Measurements from ENCODE around the gene EEF1A2.

EEF1A2 gene

DNA sequence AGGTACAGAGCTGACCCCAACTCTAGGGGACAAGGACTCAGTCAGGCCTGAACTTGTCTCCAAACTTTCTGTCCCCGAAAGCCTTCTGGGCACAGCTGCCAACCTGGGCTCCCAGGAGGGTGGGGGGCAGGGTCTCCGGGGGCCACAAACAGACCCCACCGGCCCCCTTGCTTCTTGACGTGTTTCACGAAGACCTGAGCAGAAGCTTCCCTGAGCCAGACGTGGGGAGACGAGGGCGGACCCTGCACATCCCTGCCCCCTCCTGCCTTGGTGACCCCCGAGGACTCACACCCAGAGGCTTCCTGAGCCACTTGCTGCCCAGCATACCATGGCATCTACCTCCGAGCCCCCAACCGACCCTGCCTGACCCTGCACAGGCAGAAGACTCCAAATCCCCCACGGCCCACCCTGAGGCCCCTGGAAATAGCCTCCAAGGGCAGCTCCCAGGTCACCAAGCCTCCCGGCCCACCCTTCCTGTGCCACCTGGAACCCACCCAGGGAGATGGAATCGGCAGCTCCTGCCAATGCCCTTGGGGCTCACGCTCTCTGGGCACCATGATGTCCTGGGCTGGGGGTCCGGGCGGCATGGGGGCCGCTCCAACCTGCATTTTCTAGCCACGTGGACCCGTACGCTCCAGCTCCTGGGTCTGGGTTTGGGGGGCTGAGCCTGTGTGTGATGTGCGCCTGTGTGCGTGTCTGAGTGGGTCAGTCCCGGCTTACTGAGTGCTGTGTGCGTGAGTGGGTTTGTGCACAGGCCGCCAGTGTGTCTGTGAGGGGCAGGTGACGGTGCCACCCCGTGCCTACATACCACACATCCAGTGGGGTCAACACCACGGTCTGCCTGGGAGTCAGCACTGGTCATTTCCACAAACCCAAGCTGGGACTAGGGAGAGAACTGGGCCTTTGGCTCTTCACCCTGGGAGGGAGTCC is 40.8 kb upstream of the EEF1A2 start:
- H3K27ac Mint-ChIP-seq = peak overlapping the region; percentile 51
- H3K4me3 Mint-ChIP-seq = no peak overlapping the region
- H3K27me3 Mint-ChIP-seq = no peaks in the 10 kb centered on the region
- H3K36me3 Mint-ChIP-seq = no peaks in the 10 kb centered on the region
- peaks cover 3% of the 10 kb centered on the region for H3K4me1 Mint-ChIP-seq
- no peaks in the 10 kb centered on the region for H3K9me3 Mint-ChIP-seq

DNA sequence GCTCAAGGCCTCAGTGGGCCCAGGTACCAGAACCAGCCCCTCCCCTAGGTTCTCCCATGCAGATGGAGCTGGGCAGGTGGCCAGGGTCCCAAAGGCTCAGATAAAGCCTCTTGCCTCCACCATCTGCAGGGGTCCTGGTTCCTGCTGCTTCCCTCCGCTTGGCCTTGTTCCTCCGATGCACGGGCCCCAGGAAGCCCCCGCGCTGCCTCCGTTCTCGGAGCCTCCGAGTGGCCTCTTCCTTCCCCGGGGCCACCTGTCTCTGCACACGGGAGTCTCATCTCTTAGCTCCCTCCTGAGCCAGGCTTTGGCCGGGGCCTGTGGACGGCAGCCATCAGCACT is 40.2 kb upstream of the EEF1A2 start:
- no peak overlapping the region for H3K4me3 Mint-ChIP-seq
- peaks cover 3% of the 10 kb centered on the region for H3K4me1 Mint-ChIP-seq
- no peaks in the 10 kb centered on the region for H3K36me3 Mint-ChIP-seq

DNA sequence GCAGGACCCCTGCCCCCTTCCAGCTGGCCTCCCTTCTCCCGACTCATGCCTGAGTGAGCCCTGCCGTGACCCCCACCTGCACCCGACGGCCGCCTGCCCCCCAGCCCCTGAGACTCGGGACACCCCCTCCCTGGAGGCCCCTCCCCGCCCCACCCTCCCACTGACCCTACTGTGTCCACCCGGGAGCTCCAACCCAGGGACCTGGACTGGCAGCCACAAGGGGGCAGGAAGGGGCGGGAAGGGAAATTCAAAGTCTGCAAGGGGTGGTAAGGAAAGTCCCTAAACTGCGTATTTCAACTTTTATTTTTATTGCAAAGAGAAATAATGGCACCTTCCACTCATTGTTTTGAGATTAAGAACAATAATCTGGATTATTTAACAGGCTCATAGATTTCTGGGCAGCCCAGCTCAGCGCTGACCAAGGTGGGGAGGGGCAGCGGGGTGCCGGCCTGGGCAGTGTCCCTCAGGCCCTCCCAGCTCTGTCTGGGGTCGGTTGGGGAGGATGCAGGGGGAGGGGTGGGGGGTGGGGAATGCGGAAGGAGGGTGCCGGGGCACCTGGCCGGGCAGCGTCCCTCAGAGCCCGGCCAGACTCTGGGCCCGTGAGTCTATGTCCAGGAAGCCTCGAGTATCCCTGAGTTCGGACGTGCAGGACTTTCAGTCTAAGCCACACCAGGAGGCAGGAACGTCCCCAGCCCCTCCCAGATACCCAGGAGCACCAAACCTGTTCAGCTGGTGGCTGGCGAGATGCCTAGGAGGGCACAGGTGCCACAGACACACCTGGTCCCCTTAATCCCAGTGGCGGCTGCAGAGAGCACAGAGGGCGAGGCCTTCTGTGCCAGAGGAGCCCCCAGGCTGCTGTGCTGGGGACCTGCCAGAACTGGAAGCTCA is 39.6 kb upstream of the EEF1A2 start:
- Mint-ChIP-seq H3K27ac (peak overlapping the region; percentile 89), H3K27me3 (no peaks in the 10 kb centered on the region), H3K4me1 (peaks cover 3% of the 10 kb centered on the region), H3K36me3 (no peaks in the 10 kb centered on the region), H3K9me3 (no peaks in the 10 kb centered on the region), H3K4me3 (peak overlapping the region; percentile 83)

More for the DNA sequence above, 40.2 kb upstream of the EEF1A2 start:
- no peaks in the 10 kb centered on the region for H3K9me3 Mint-ChIP-seq
- no peaks in the 10 kb centered on the region for H3K27me3 Mint-ChIP-seq
- no peak overlapping the region for H3K27ac Mint-ChIP-seq

DNA sequence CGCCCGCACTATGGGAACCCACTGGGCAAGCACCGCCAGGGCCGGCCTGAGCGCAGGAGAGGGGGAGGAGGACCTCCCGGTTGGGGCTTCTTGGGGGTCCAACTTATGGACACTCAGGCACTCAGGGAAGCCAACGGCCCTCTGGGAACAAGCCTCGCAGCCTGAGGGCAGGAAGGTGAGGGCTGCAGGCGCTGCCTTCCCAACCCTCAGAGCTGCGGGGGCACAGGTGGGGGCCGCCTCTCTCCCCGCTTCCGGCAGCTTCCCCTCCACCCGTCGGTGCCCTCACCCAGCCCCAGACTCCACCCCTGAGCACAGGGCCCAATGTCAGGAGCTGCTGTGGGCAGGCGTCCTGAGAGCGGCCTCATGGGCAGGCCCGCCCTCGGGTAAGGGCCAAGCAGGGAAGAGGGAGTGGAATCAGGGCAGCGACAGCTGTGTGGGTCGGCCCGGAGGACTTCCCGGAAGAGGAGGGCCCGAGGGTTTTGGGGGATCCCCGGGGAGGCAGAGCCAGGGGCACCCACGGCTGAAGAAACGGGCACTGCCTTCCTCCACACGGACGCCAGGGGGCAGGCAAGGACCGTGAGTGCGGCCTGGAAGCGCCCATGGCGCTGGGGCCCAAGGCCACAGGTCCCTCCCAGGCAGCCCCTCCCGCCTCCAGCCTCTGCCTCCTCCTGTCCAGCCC is 38.8 kb upstream of the EEF1A2 start:
- H3K4me1 Mint-ChIP-seq = peaks cover 3% of the 10 kb centered on the region
- H3K27ac Mint-ChIP-seq = peak overlapping the region; percentile 89
- H3K36me3 Mint-ChIP-seq = no peaks in the 10 kb centered on the region
- peak overlapping the region; percentile 83 for H3K4me3 Mint-ChIP-seq
- no peaks in the 10 kb centered on the region for H3K9me3 Mint-ChIP-seq
- no peaks in the 10 kb centered on the region for H3K27me3 Mint-ChIP-seq

DNA sequence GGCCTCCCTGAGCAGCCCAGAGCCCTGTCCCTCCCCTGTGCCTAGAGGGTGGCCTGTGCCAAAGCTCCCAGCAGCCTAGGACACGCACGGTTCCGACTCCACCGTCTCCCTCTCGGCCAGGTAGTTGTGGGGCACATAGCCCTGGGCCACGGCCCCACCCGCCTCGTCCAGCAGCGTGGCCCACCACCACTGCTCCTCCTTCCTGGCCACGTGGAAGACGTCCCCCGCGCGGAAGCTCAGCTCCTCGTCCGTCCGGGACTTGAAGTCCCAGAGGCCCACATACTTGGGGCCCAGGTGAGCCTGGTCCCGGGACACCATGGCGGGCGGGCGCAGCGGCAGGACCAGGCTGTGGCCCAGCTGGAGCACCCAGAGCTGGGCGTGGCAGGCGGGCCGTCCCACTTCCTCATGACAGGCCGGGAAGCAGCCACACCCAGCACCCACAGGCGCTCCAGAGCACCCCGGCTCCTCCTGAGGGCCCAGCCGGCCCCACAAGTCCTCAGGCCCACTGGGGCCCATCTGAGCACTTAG is 38.2 kb upstream of the EEF1A2 start, which contains the start of gene PTK6:
Gene PTK6, minus strand, starts transcription at position 380 of the 528 bp plus-strand sequence. Its CDS starts 62 bp downstream, at position 318.
- Mint-ChIP-seq H3K27ac (peak within 1 kb of the TSS; percentile 89), H3K9me3 (no peaks in the 10 kb centered on the region), H3K36me3 (no peaks in the 10 kb centered on the region), H3K27me3 (no peaks in the 10 kb centered on the region), H3K4me1 (peaks cover 3% of the 10 kb centered on the region), H3K4me3 (peak within 1 kb of the TSS; percentile 83)

DNA sequence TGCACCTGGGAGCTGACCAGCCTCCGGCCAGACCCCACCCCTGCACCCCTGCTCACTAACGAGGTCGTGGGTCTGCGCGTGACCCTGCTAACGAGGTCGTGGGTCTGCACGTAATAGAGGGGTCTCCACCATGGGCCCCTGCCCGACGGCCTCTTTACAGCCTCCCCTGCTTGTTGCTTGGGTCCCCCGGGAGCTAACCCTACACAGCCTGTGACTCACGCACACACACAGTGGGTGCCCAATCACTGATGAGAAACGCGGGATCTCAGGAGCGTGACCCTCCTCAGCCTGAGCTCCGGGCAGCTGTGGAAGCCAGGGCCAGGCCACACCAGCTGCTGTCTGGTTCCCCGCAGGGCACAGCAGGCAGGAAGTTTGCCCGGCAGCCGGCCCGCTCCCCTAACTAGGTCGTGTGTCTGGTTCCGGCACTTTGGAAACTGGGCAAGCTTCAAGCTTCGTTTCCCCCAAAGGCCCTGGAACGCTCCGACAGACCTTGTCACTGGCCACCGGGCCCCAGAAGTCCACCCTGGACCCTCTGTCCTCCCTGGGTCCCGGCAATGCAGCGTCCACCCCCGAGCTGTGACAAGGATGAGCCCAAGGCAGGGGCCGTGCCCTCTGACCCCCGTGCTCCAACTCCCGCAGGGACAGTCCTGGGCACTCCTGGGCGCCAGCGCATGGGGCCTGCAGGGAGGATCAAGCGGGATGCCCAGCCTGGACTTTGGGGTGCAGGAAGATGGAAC is 37.5 kb upstream of the EEF1A2 start:
- Mint-ChIP-seq H3K4me3 (no peak overlapping the region), H3K4me1 (peaks cover 3% of the 10 kb centered on the region), H3K27me3 (no peaks in the 10 kb centered on the region), H3K27ac (no peak overlapping the region), H3K36me3 (no peaks in the 10 kb centered on the region), H3K9me3 (no peaks in the 10 kb centered on the region)

DNA sequence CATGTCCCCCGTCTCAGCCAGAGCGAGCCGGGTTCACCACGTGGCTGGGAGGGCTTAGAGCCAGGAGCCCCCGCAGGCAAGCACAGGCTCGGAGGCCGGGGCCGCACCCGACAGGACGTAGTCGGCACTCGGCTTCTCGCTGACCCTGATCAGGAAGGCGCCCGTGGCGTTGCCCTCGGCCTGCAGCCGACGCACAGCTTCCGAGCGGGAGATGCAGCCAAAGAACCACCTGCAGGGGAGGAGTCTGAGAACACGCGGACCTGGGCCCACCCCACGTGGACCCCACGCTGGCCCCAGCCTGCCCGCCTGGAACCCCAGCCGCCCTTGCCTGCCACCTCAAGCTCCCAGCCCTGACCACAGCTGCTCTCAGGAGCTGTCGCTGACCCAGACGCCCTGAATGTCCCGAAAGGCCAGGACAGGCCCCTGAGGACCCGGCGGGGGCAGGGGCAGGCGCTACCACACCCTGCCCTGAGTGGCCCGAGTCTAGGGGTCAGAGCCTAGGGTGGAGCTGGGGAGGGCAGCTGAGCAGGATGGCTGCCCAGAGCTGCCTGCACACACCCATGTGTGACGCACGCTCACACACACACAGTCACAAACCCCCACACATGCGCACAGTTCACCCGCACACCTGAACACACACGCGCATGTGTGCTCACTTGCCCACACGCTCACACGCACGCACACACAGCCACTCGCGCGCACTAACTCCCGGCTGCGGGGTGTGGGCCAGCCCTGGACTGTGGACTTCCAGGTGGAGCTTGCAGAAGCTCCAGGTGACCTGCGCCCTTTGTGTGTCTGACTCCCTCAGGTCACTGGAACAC is 36.2 kb upstream of the EEF1A2 start:
- Mint-ChIP-seq H3K27ac (no peak overlapping the region), H3K36me3 (no peaks in the 10 kb centered on the region), H3K27me3 (no peaks in the 10 kb centered on the region), H3K4me3 (no peak overlapping the region), H3K9me3 (no peaks in the 10 kb centered on the region), H3K4me1 (peaks cover 3% of the 10 kb centered on the region)

DNA sequence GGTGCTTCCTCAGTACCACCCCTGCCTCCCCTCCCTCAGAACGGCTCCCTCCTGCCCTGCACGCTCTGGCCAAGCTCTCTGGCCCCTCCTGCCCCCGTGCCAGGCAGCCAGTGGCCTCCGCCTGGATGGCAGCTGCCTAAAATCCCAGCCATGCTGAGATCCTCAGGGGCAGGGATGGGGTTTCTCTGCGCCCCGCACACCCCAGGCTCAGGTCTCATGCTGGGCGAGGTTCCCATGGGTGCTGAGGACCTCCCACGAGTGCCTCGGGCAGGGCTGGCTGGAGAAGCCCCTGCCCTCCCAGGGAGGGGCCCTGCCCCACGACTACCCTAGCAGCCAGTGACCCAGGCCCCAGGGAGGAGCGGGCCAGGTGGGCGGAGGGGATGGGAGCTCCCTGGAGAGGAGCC is 35.5 kb upstream of the EEF1A2 start:
- Mint-ChIP-seq H3K4me1 (peaks cover 3% of the 10 kb centered on the region), H3K9me3 (no peaks in the 10 kb centered on the region), H3K36me3 (no peaks in the 10 kb centered on the region), H3K27me3 (no peaks in the 10 kb centered on the region), H3K27ac (no peak overlapping the region), H3K4me3 (no peak overlapping the region)

DNA sequence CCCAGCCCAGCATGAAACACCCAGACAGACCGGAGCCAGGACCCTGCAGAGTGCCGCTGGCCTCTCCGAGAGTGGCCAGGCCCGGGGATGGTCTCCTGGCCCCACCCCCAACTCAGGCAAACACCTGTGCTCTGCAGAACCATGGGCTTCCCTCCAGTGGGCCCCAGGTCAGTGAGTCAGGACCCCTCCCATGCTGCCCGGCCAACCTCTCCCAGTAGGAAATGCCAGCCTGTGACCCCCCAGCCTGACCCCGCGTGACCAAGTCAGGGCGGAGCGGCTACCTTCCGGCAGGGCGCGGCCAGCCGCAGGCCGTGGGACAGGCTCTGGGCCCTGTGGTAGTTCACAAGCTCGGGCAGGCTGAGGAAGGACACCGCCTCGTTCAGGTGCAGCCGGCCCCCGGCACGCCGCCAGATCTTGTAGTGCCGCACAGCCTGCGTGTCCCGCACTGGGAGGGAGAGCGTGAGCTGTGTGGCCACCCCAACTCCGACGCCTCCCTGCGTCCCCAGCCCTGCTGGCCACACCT is 35.0 kb upstream of the EEF1A2 start:
- Mint-ChIP-seq H3K9me3 (no peaks in the 10 kb centered on the region), H3K4me3 (no peak overlapping the region), H3K27ac (no peak overlapping the region), H3K4me1 (peaks cover 3% of the 10 kb centered on the region), H3K27me3 (no peaks in the 10 kb centered on the region), H3K36me3 (no peaks in the 10 kb centered on the region)

DNA sequence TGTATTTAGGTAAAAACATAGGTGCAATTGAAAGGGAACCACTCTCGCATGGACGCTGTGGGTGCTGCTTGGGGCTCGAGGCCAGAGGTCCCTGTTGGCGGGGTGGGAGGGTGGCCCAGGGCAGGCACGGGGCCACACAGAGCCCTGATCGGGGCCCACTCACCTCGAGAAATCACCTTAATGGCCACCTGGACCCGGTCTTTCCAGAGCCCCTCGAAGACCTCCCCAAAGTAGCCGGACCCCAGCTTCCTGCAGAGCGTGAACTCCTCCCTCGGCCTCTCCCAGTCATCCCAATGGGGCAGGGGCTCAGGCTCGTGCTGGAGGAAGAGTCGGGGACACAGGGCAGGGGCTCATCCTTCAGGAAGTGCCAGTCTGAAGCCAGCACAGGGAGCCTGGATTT is 34.5 kb upstream of the EEF1A2 start:
- H3K9me3 Mint-ChIP-seq = no peaks in the 10 kb centered on the region
- no peaks in the 10 kb centered on the region for H3K27me3 Mint-ChIP-seq
- peaks cover 6% of the 10 kb centered on the region for H3K4me1 Mint-ChIP-seq
- H3K4me3 Mint-ChIP-seq = no peak overlapping the region
- no peaks in the 10 kb centered on the region for H3K36me3 Mint-ChIP-seq
- H3K27ac Mint-ChIP-seq = no peak overlapping the region

DNA sequence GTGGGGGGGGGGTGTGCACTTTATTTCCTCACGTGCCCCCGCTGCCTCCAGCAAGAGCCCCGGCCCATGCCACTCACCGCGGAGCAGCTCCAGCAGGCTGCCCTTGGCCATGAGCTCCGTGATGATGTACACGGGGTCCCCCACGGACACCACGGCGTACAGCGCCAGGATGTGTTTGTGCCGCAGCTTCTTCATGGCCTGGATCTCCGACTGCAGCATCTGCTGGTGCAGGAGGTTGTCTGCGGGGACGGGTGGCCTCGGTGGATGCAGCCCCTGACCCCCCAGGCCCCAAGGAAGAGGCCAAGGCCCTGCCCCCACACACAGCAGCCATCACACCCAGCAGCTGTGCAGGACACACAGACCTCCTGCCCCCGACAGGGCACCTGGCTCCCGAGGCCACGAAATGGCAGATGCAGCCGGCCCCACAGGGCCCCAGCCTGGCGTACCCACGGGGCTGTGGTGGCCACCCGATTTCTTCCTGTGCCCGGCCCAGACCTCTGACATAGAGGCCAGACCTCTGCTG is 33.6 kb upstream of the EEF1A2 start:
- Mint-ChIP-seq H3K27ac (no peak overlapping the region), H3K27me3 (no peaks in the 10 kb centered on the region)

DNA sequence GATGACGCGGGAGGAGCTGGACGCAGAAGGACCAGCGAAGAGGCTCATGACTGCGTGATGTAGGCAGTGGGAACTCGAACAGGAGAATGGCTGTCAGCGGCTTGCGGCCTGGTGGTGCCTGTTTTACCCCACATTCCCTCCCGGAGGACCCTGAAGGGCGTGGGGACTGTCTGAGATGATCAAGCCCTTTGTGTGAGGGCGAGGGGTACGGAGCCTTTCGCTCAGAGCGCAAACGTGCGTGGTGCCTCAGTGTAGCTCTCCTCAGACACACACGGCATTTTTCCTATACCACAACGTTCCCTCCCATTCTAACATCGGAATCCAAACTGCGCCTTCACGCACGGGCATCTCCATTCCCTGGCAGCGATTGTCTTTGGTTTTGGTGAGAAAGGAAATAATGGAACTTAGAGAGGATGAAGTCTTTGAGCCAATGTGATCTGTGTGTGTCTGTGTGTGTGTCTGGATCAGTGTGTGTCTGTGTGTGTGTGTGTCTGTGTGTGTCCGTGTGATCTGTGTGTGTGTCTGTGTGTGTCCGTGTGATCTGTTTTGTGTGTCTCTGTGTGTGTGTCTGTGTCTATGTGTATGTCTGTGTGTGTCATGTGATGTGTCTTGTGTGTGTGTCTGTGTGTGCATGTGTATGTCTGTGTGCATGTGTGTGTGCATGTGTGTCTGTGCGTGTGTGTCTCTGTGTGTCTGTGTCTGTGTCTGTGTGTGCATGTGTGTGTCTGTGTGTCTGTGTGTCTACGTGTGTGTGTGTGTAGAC is 33.0 kb upstream of the EEF1A2 start:
- no peak overlapping the region for H3K27ac Mint-ChIP-seq
- H3K4me3 Mint-ChIP-seq = no peak overlapping the region
- H3K4me1 Mint-ChIP-seq = peaks cover 4% of the 10 kb centered on the region
- no peaks in the 10 kb centered on the region for H3K27me3 Mint-ChIP-seq
- no peaks in the 10 kb centered on the region for H3K9me3 Mint-ChIP-seq
- no peaks in the 10 kb centered on the region for H3K36me3 Mint-ChIP-seq

More for the DNA sequence above, 33.6 kb upstream of the EEF1A2 start:
- Mint-ChIP-seq H3K4me3 (no peak overlapping the region), H3K4me1 (peaks cover 6% of the 10 kb centered on the region), H3K9me3 (no peaks in the 10 kb centered on the region), H3K36me3 (no peaks in the 10 kb centered on the region)

DNA sequence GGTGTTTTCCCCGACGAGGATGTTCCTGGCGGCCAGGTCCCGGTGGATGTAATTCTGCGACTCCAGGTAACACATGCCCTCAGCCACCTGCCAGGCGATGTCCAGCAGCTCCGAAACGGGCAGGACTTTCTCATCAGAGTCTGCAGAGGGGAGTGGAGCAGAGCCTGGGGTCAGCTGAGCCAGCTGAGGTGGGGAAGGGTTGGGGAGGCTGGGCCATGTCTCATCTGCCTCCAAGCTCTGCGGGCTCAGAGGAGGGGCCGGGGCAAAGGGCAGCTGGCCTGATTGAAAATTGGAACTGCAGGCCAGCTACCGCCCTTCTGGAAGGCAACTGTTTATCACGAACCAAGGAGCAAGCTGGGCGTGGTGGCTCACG is 31.9 kb upstream of the EEF1A2 start:
- no peak overlapping the region for H3K27ac Mint-ChIP-seq

More for the DNA sequence above, 31.9 kb upstream of the EEF1A2 start:
- Mint-ChIP-seq H3K36me3 (no peaks in the 10 kb centered on the region), H3K4me3 (no peak overlapping the region), H3K4me1 (peaks cover 3% of the 10 kb centered on the region), H3K9me3 (no peaks in the 10 kb centered on the region), H3K27me3 (no peaks in the 10 kb centered on the region)
